OCI-LY7 (cell line): ENCODE data around the gene CADM4. TPM values are rescaled to one million over a fixed set of nuclear protein-coding genes. Genes with fewer than 3 reads are reported as not detected.

ENCODE experiments used
- BruUV-seq: library from RNA; stranded (reverse); fragments of 400-500 nt; replicated peaks from 2 replicates; lab custom pipeline; 2021; lab: Mats Ljungman, UMichigan
- CTCF ChIA-PET: fragments of 300-600 bp; sonication (Branson Sonifier 250); formaldehyde crosslinking; loops from one replicate; lab custom pipeline; 2022; ENCODE audit warnings: antibody characterized with exemption; ENCODE audit not compliant: unreplicated experiment; lab: Charles Lee
- POLR2A ChIA-PET: fragments of 300-600 bp; sonication (Branson Sonifier 250); formaldehyde crosslinking; loops from one replicate; lab custom pipeline; 2022; ENCODE audit warnings: antibody characterized with exemption; lab: Charles Lee
- DNase-seq: peaks from one replicate; pipeline ENCODE4 v3.0.0-alpha.2; 2015; ENCODE audit warnings: low spot score
- H2AFZ ChIP-seq: fragments of 200-600 bp; sonication (generic), shearing (Covaris generic); 2 replicates; pipeline ENCODE4 v1.6.1; 2014; ENCODE audit warnings: mild to moderate bottlenecking, antibody characterized with exemption, low read length, moderate library complexity
- H3K27ac ChIP-seq: fragments of 200-600 bp; sonication (generic); 2 replicates; pipeline ENCODE4 v1.5.1; 2014; ENCODE audit warnings: mixed run types, low read depth, mild to moderate bottlenecking, moderate library complexity, low read length, inconsistent platforms; ENCODE audit not compliant: poor library complexity, severe bottlenecking
- H3K36me3 ChIP-seq: fragments of 200-600 bp; sonication (generic); 2 replicates; pipeline ENCODE4 v1.6.1; 2014; ENCODE audit warnings: mild to moderate bottlenecking, antibody characterized with exemption, low read length, moderate library complexity, mixed read lengths; ENCODE audit not compliant: insufficient read depth
- H3K4me1 ChIP-seq: fragments of 200-600 bp; sonication (generic); 2 replicates; pipeline ENCODE4 v1.5.1; 2014; ENCODE audit warnings: mild to moderate bottlenecking, low read length; ENCODE audit not compliant: insufficient read depth, poor library complexity, severe bottlenecking
- H3K4me2 ChIP-seq: fragments of 200-600 bp; sonication (generic); 2 replicates; pipeline ENCODE4 v1.6.1; 2014; ENCODE audit warnings: mild to moderate bottlenecking, low read length
- H3K4me3 ChIP-seq: fragments of 200-600 bp; sonication (generic); 2 replicates; pipeline ENCODE4 v1.5.1; 2014; ENCODE audit warnings: mild to moderate bottlenecking, low read depth, low read length; ENCODE audit not compliant: poor library complexity, severe bottlenecking
- H3K79me2 ChIP-seq: fragments of 200-600 bp; sonication (generic); 2 replicates; pipeline ENCODE4 v1.6.1; 2016; ENCODE audit warnings: low read depth, mild to moderate bottlenecking, low read length, moderate library complexity, mixed read lengths; ENCODE audit not compliant: insufficient read depth
- H3K9me2 ChIP-seq: fragments of 200-600 bp; sonication (generic); 2 replicates; pipeline ENCODE4 v1.6.1; 2016; ENCODE audit warnings: mild to moderate bottlenecking, low read length, mixed read lengths; ENCODE audit not compliant: insufficient read depth
- H3K9me3 ChIP-seq: fragments of 200-600 bp; sonication (generic); 2 replicates; pipeline ENCODE4 v1.6.1; 2014; ENCODE audit warnings: mild to moderate bottlenecking, mixed run types, low read length, mixed read lengths
- H4K20me1 ChIP-seq: fragments of 200-600 bp; sonication (generic); 2 replicates; pipeline ENCODE4 v1.6.1; 2014; ENCODE audit warnings: mild to moderate bottlenecking, antibody characterized with exemption, low read length, moderate library complexity, mixed read lengths; ENCODE audit not compliant: insufficient read depth
- EZH2phosphoT487 ChIP-seq: fragments of 200-600 bp; sonication (generic); IDR thresholded peaks from 2 replicates; pipeline ENCODE4 v1.6.1; 2018; ENCODE audit warnings: low read depth, borderline replicate concordance, mild to moderate bottlenecking, mixed run types, antibody characterized with exemption, low read length, moderate library complexity, mixed read lengths
- intact Hi-C: fragments of 100-400 bp; cut with micrococcal nuclease; formaldehyde crosslinking; loops from one replicate; pipeline ENCODE4 v1.10.0; 2022; ENCODE audit not compliant: unreplicated experiment
- total RNA-seq, 2 experiments: library from RNA; depleted of rRNA in 1 of 2; stranded (reverse); fragments of >200 nt in 1 of 2; shearing (Covaris generic) in 1 of 2; gene quantifications; 2 replicates each; pipeline ENCODE4 v1.2.3, GENCODE V29; 2014 to 2022
- TF ChIP-seq, protein P1 (sequence below): fragments of 200-600 bp; sonication (generic); conservative IDR thresholded peaks from 2 replicates; pipeline ENCODE4 v1.5.1; 2014; ENCODE audit warnings: mild to moderate bottlenecking, antibody characterized with exemption, low read length, moderate library complexity, mixed read lengths

The CADM4 gene
- total RNA-seq, 2 experiments from 2014 or later: not detected

DNA sequence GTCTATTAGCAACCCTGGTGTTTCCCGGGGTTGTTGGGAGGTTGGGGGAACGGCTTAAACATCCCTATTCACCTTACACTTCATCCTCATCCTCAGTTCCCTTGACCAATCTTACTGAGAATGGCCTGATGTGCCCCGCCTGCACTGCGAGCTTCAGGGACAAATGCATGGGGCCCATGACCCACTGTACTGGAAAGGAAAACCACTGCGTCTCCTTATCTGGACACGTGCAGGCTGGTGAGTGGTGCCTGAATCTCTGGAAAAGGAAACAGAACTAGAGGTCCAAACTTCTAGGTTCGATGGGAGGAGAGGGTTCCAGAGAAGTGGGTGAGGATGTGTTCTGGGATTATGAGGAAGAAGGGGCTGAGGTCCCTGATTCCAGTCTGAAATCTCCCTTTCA is 58.2 kb downstream of the CADM4 start:
- Histone ChIP-seq H3K4me2 (no peak overlapping the region), H3K4me1 (peaks cover 7% of the 10 kb centered on the region)
- DNase-seq: no peak

DNA sequence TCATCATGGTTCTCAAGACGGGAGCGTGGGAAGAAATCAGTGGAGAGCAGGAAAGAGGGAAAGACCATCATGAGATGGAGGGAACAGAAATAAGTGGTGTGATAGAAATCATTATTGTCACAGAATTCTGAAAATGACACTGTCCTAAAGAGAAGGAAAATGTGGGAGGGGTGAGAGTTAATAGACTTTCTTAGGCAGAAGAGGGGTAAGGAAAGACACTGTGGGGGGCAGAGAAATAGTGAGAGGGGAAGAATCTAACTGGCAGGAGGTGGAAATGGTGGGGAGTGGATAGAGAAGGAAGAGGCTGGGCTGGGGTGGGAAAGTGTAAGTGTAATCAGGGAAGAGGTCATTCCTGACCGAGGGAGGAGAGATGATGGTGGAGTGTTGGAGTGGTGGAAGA is 60.9 kb downstream of the CADM4 start:
- Histone ChIP-seq H2AFZ (no peak overlapping the region), H3K9me2 (no peaks in the 10 kb centered on the region), H4K20me1 (no peaks in the 10 kb centered on the region), H3K36me3 (no peaks in the 10 kb centered on the region), H3K4me2 (no peak overlapping the region), H3K4me1 (peaks cover 19% of the 10 kb centered on the region), H3K79me2 (peaks cover 11% of the 10 kb centered on the region; the same call in 1 of the 2 replicates), H3K4me3 (no peak overlapping the region), H3K9me3 (no peaks in the 10 kb centered on the region), H3K27ac (no peak overlapping the region)
- intact Hi-C loops: no loop called here
- TF ChIP-seq, protein P1, sequence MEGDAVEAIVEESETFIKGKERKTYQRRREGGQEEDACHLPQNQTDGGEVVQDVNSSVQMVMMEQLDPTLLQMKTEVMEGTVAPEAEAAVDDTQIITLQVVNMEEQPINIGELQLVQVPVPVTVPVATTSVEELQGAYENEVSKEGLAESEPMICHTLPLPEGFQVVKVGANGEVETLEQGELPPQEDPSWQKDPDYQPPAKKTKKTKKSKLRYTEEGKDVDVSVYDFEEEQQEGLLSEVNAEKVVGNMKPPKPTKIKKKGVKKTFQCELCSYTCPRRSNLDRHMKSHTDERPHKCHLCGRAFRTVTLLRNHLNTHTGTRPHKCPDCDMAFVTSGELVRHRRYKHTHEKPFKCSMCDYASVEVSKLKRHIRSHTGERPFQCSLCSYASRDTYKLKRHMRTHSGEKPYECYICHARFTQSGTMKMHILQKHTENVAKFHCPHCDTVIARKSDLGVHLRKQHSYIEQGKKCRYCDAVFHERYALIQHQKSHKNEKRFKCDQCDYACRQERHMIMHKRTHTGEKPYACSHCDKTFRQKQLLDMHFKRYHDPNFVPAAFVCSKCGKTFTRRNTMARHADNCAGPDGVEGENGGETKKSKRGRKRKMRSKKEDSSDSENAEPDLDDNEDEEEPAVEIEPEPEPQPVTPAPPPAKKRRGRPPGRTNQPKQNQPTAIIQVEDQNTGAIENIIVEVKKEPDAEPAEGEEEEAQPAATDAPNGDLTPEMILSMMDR: no peak
- no peak for TF ChIP-seq EZH2phosphoT487
- CTCF ChIA-PET: no interaction called here
- DNase-seq: no peak
- no TSS peak for BruUV-seq
- POLR2A ChIA-PET: no interaction called here

More for the DNA sequence above, 58.2 kb downstream of the CADM4 start:
- H3K9me2 ChIP-seq: no peaks in the 10 kb centered on the region
- H4K20me1 ChIP-seq: no peaks in the 10 kb centered on the region
- H2AFZ ChIP-seq: no peak overlapping the region
- intact Hi-C loops: no loop called here
- no peaks in the 10 kb centered on the region for H3K79me2 ChIP-seq
- TF ChIP-seq, protein P1: no peak
- no peak for TF ChIP-seq EZH2phosphoT487
- CTCF ChIA-PET: no interaction called here
- no peak overlapping the region for H3K27ac ChIP-seq
- H3K9me3 ChIP-seq: no peaks in the 10 kb centered on the region
- BruUV-seq: no TSS peak
- no peaks in the 10 kb centered on the region for H3K36me3 ChIP-seq
- no peak overlapping the region for H3K4me3 ChIP-seq
- POLR2A ChIA-PET: no interaction called here
